CD14-positive monocyte (primary cell): ENCODE data around the gene CENPX. TPM values are rescaled to one million over a fixed set of nuclear protein-coding genes. Genes with fewer than 3 reads are reported as not detected.

Experiments used
- DNase-seq, 3 donors: peaks; one replicate each; pipeline ENCODE4 v3.0.0-alpha.2; 2011 to 2022
- H2AFZ ChIP-seq: 2 replicates; pipeline ENCODE4 v1.6.0; 2012; ENCODE audit warnings: mild to moderate bottlenecking, low read depth, low read length, inconsistent platforms; ENCODE audit not compliant: insufficient read depth, poor library complexity, severe bottlenecking
- H3K27ac ChIP-seq, 2 donors: 1 replicate in 1 of 2; 2 replicates in 1 of 2; pipeline ENCODE4 v1.5.1; 2012 to 2013; ENCODE audit warnings: low read length in 2 of 2, control low read depth in 1 of 2, inconsistent platforms in 1 of 2, low read depth in 1 of 2, mild to moderate bottlenecking in 1 of 2
- H3K27me3 ChIP-seq, 2 donors: one replicate each; pipeline versions ENCODE4 v1.6.0 to v1.6.1; 2011 to 2013; ENCODE audit warnings: low read length in 2 of 2; ENCODE audit not compliant: control insufficient read depth in 2 of 2, insufficient read depth in 2 of 2
- H3K36me3 ChIP-seq, 2 donors: replicated peaks in 1 of 2; 1 replicate in 1 of 2; 2 replicates in 1 of 2; pipeline versions ENCODE4 v1.5.1 to v1.6.1; 2012 to 2013; ENCODE audit warnings: low read length in 2 of 2, control low read depth in 1 of 2, inconsistent platforms in 1 of 2, mild to moderate bottlenecking in 1 of 2; ENCODE audit not compliant: insufficient read depth in 2 of 2, control insufficient read depth in 1 of 2
- H3K4me1 ChIP-seq, 2 donors: 1 replicate in 1 of 2; 2 replicates in 1 of 2; pipeline versions ENCODE4 v1.5.1 to v1.6.1; 2012 to 2013; ENCODE audit warnings: low read length in 2 of 2, control low read depth in 1 of 2, inconsistent platforms in 1 of 2, mild to moderate bottlenecking in 1 of 2, moderate library complexity in 1 of 2; ENCODE audit not compliant: insufficient read depth in 2 of 2, control insufficient read depth in 1 of 2
- H3K4me2 ChIP-seq: replicated peaks from 2 replicates; pipeline ENCODE3; 2012; ENCODE audit warnings: low read length, moderate library complexity, mild to moderate bottlenecking; ENCODE audit not compliant: poor library complexity, severe bottlenecking; ENCODE audit errors: extremely low read depth
- H3K4me3 ChIP-seq, 3 experiments: fragments of 200-600 bp in 1 of 3; sonication (generic) in 1 of 3; replicated peaks in 1 of 3; 1 replicate in 2 of 3; 2 replicates in 1 of 3; pipeline ENCODE4 v1.5.1; 2011 to 2013; ENCODE audit warnings: low read length in 3 of 3, mild to moderate bottlenecking in 3 of 3, control low read depth in 2 of 3, low read depth in 2 of 3, inconsistent platforms in 1 of 3, moderate library complexity in 1 of 3
- H3K79me2 ChIP-seq: 2 replicates; pipeline ENCODE4 v1.6.0; 2012; ENCODE audit warnings: mild to moderate bottlenecking, control low read depth, inconsistent platforms, low read length, moderate library complexity; ENCODE audit not compliant: insufficient read depth
- H3K9ac ChIP-seq: 2 replicates; pipeline ENCODE4 v1.6.0; 2017; ENCODE audit warnings: low read length, mild to moderate bottlenecking; ENCODE audit not compliant: insufficient read depth, poor library complexity, severe bottlenecking
- H3K9me3 ChIP-seq, 2 donors: replicated peaks in 1 of 2; 1 replicate in 1 of 2; 2 replicates in 1 of 2; pipeline versions ENCODE4 v1.5.1 to v1.6.1; 2012 to 2013; ENCODE audit warnings: low read length in 2 of 2, control low read depth in 1 of 2; ENCODE audit not compliant: control insufficient read depth in 1 of 2, insufficient read depth in 1 of 2
- H4K20me1 ChIP-seq: 2 replicates; pipeline ENCODE4 v1.6.0; 2012; ENCODE audit warnings: mild to moderate bottlenecking, low read length, control low read depth, moderate library complexity; ENCODE audit not compliant: insufficient read depth
- H3K27ac Mint-ChIP-seq, 7 donors: one replicate each; pipeline ENCODE4 v1.8.0; 2020; ENCODE audit warnings: mild to moderate bottlenecking in 7 of 7, mixed read lengths in 7 of 7, moderate library complexity in 6 of 7, inconsistent platforms in 2 of 7
- H3K27me3 Mint-ChIP-seq, 3 donors: one replicate each; pipeline ENCODE4 v1.8.0; 2021 to 2022; ENCODE audit warnings: low read depth in 3 of 3, mild to moderate bottlenecking in 3 of 3, mixed read lengths in 3 of 3, moderate library complexity in 3 of 3, inconsistent platforms in 1 of 3
- H3K36me3 Mint-ChIP-seq, 2 donors: one replicate each; pipeline ENCODE4 v1.8.0; 2020; ENCODE audit warnings: mixed read lengths in 2 of 2, inconsistent platforms in 1 of 2, mild to moderate bottlenecking in 1 of 2
- H3K4me1 Mint-ChIP-seq: one replicate; pipeline ENCODE4 v1.8.0; 2020; ENCODE audit warnings: mild to moderate bottlenecking, mixed read lengths
- H3K4me3 Mint-ChIP-seq, 2 donors: one replicate each; pipeline ENCODE4 v1.8.0; 2020; ENCODE audit warnings: mild to moderate bottlenecking in 2 of 2, mixed read lengths in 2 of 2, moderate library complexity in 1 of 2
- H3K9me3 Mint-ChIP-seq, 7 donors: one replicate each; pipeline ENCODE4 v1.8.0; 2020 to 2022; ENCODE audit warnings: mixed read lengths in 7 of 7, mild to moderate bottlenecking in 6 of 7, moderate library complexity in 6 of 7, inconsistent platforms in 2 of 7
- WGBS: methylation state at CpG from one replicate; pipeline ENCODE4 v1.1.5; 2013; ENCODE audit warnings: missing lambda C conversion rate; ENCODE audit not compliant: insufficient coverage; 5-methylcytosine and 5-hydroxymethylcytosine counted together
- intact Hi-C, 2 donors: fragments of 100-400 bp; cut with micrococcal nuclease; formaldehyde crosslinking; loops; one replicate each; pipeline versions ENCODE4 v1.15.0 to v1.15.1; 2023
- polyA plus RNA-seq, 3 donors: library from polyadenylated mRNA; depleted of rRNA in 1 of 3; unstranded in 2 of 3; stranded (reverse) in 1 of 3; fragments of 300-500 nt in 2 of 3; fragments of >200 nt in 1 of 3; fragmentation: Illumina TruSeq in 2 of 3; gene quantifications; 1 replicate in 2 of 3; 2 replicates in 1 of 3; pipeline ENCODE4 v1.2.3, GENCODE V29; 2012 to 2021
- TF ChIP-seq, protein P1 (sequence below): fragments of 200-600 bp; IDR thresholded peaks from one replicate; pipeline ENCODE4 v1.8.0; 2022; ENCODE audit warnings: antibody characterized with exemption, mild to moderate bottlenecking

The CENPX gene
- polyA plus RNA-seq, 3 donors: 47.7 to 57.0 (median 55.9) TPM

DNA sequence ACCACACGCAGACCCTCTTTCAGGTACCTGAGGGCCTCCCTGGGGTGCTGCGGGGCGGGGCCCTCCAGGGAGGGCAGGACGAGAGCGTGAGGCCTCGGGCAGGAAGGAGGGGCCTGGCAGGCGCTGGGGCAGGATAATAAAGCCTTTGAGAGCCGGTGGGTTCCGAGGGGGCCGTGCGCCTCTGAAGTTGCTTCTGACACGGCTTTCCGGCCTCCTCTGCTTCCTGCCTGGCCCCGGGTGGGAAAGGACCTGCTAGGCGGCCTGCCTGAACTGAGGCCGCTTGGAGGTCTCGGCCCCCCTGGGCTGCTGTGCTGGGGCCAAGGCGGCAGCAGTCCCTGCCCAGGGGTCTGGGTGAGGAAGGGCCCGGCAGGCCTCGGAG is 10.4 kb downstream of the CENPX start:
- Histone ChIP-seq H4K20me1 (no peaks in the 10 kb centered on the region), H3K36me3 (peaks cover 9 to 11% of the 10 kb centered on the region in 2 donors), H3K79me2 (no peaks in the 10 kb centered on the region), H3K9me3 (no peaks in the 10 kb centered on the region), H3K4me2 (no peak overlapping the region), H3K27me3 (no peaks in the 10 kb centered on the region), H3K4me1 (no peaks in the 10 kb centered on the region), H3K27ac (no peak overlapping the region), H3K9ac (no peak overlapping the region), H2AFZ (no peak overlapping the region), H3K4me3 (no peak overlapping the region)
- H3K27me3 Mint-ChIP-seq: peaks cover 0 to 2% (median 2%) of the 10 kb centered on the region in 3 donors
- no peaks in the 10 kb centered on the region for H3K4me1 Mint-ChIP-seq
- no peak for DNase-seq
- H3K36me3 Mint-ChIP-seq: peaks cover 2 to 16% of the 10 kb centered on the region in 2 donors
- H3K9me3 Mint-ChIP-seq: no peaks in the 10 kb centered on the region
- TF ChIP-seq, protein P1, sequence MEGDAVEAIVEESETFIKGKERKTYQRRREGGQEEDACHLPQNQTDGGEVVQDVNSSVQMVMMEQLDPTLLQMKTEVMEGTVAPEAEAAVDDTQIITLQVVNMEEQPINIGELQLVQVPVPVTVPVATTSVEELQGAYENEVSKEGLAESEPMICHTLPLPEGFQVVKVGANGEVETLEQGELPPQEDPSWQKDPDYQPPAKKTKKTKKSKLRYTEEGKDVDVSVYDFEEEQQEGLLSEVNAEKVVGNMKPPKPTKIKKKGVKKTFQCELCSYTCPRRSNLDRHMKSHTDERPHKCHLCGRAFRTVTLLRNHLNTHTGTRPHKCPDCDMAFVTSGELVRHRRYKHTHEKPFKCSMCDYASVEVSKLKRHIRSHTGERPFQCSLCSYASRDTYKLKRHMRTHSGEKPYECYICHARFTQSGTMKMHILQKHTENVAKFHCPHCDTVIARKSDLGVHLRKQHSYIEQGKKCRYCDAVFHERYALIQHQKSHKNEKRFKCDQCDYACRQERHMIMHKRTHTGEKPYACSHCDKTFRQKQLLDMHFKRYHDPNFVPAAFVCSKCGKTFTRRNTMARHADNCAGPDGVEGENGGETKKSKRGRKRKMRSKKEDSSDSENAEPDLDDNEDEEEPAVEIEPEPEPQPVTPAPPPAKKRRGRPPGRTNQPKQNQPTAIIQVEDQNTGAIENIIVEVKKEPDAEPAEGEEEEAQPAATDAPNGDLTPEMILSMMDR: no peak
- WGBS: 81% methylated on average over 18 of the region's 20 CpGs
- intact Hi-C loops: no loop called here
- H3K27ac Mint-ChIP-seq: no peak overlapping the region
- H3K4me3 Mint-ChIP-seq: no peak overlapping the region

DNA sequence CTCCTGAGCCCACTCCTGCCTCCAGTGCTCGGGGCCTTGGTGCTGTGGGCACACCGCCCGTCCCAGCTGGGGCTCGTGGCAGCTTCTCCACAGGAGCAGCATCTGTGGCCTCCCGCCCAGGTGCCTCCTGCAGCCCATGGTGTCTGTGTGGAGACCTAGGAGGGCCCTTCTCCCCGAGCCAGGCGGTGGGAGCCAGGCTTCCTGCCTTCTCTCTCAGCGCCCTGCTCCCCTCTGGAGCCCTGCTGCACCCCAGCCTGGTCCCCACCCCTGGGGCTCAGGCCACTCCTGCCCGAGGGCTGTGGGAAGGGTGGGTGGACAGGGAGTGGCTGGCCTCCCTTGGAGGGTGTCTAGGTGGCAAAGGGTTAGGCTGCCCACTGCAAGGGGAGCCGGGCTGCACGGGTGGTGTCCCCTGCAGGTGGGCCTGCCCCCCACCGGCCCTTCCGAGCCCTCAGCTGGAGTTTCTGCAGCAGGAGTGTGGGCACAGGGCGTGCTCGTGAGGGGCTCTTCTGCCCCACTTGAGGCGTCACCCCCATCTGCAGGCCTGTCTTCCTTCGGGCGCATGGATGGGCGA is 11.0 kb downstream of the CENPX start:
- Mint-ChIP-seq H3K27ac (no peak overlapping the region), H3K9me3 (no peaks in the 10 kb centered on the region), H3K4me3 (no peak overlapping the region), H3K36me3 (peaks cover 2 to 14% of the 10 kb centered on the region in 2 donors), H3K4me1 (no peaks in the 10 kb centered on the region), H3K27me3 (peaks cover 0 to 2% (median 2%) of the 10 kb centered on the region in 3 donors)
- H3K4me1 ChIP-seq: no peaks in the 10 kb centered on the region
- no peak for DNase-seq
- no peak overlapping the region for H3K4me2 ChIP-seq
- no peaks in the 10 kb centered on the region for H3K79me2 ChIP-seq
- no peaks in the 10 kb centered on the region for H3K27me3 ChIP-seq
- no peaks in the 10 kb centered on the region for H3K9me3 ChIP-seq
- intact Hi-C loops: no loop called here
- peaks cover 9 to 11% of the 10 kb centered on the region in 2 donors for H3K36me3 ChIP-seq
- whole genome bisulfite sequencing: 96% methylated on average over 16 of the region's 19 CpGs
- H3K4me3 ChIP-seq: no peak overlapping the region
- no peak overlapping the region for H2AFZ ChIP-seq
- no peak overlapping the region for H3K9ac ChIP-seq
- no peaks in the 10 kb centered on the region for H4K20me1 ChIP-seq
- no peak overlapping the region for H3K27ac ChIP-seq
- TF ChIP-seq, protein P1: no peak
